ENCODE measurements around the gene ASCL2.

- TF ChIP-seq CTCF (IDR thresholded peaks at IDR 0.05) (no peak), POLR2A (IDR thresholded peaks at IDR 0.05) (no peak)
Observed at GRCh38 chr11:2296913-2297622, 26.7 kb upstream of the ASCL2 start.
